AG04450 (cell line): ENCODE measurements around the gene MOK. TPM values are rescaled to one million over a fixed set of nuclear protein-coding genes. Genes with fewer than 3 reads are reported as not detected.

Experiments used
- CTCF ChIA-PET: fragments of 300-600, 350-600 bp; formaldehyde crosslinking; extraction: SDS; loops from one replicate; lab custom pipeline; 2022; ENCODE audit warnings: antibody characterized with exemption, inconsistent platforms; lab: Charles Lee
- POLR2A ChIA-PET: fragments of 350-600 bp; formaldehyde crosslinking; extraction: SDS; loops from one replicate; lab custom pipeline; 2021; ENCODE audit warnings: antibody characterized with exemption, inconsistent platforms; lab: Yijun Ruan, JAX
- DNase-seq: peaks from one replicate; pipeline ENCODE4 v3.0.0-alpha.2; 2011; ENCODE audit warnings: low read depth, low spot score
- H3K27ac ChIP-seq: one replicate; pipeline ENCODE4 v1.5.1; 2012; ENCODE audit warnings: low read depth, low read length, control low read depth
- H3K27me3 ChIP-seq: one replicate; pipeline ENCODE4 v1.6.0; 2012; ENCODE audit warnings: low read length; ENCODE audit not compliant: control insufficient read depth, insufficient read depth
- H3K4me3 ChIP-seq: 2 replicates; pipeline ENCODE4 v1.5.1; 2011; ENCODE audit warnings: mild to moderate bottlenecking, low read depth, low read length, control low read depth
- H3K9me3 ChIP-seq: 2 replicates; pipeline ENCODE4 v1.5.1; 2012; ENCODE audit warnings: low read length; ENCODE audit not compliant: control insufficient read depth, insufficient read depth
- polyA plus RNA-seq: library from polyadenylated mRNA; depleted of rRNA; stranded (reverse); fragments of >200 nt; gene quantifications from 2 replicates; pipeline ENCODE4 v1.2.3, GENCODE V29; 2011
- TF ChIP-seq, protein P1 (sequence below): IDR thresholded peaks from 2 replicates; pipeline ENCODE4 v1.5.1; 2011; ENCODE audit warnings: low read depth, low read length, control low read depth, inconsistent platforms

The MOK gene
- polyA plus RNA-seq, 1 experiment, result 12.6 TPM

DNA sequence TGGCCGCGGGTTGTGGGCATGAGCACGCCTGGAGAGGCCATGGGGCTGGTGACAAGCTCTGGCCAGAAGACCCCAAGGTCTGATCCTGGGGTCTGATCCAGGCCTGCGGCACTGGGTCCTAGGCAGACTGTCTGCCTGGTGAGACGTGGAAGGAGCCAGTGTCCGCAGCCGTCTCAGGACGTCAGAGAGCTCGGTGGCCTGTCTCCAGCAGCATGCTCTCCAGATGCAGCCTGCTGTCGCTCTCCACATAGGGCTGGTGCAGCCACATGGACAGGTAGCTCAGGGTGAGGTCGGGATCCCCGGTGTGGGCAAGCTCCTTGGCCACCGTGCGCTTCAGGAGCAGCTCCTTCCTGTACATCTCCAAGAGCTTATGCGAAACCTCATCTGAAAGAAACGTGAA, 43.4 kb upstream of the MOK start:
- Histone ChIP-seq H3K4me3 (no peak overlapping the region), H3K27me3 (no peaks in the 10 kb centered on the region), H3K27ac (no peak overlapping the region), H3K9me3 (no peaks in the 10 kb centered on the region)
- TF ChIP-seq, protein P1, sequence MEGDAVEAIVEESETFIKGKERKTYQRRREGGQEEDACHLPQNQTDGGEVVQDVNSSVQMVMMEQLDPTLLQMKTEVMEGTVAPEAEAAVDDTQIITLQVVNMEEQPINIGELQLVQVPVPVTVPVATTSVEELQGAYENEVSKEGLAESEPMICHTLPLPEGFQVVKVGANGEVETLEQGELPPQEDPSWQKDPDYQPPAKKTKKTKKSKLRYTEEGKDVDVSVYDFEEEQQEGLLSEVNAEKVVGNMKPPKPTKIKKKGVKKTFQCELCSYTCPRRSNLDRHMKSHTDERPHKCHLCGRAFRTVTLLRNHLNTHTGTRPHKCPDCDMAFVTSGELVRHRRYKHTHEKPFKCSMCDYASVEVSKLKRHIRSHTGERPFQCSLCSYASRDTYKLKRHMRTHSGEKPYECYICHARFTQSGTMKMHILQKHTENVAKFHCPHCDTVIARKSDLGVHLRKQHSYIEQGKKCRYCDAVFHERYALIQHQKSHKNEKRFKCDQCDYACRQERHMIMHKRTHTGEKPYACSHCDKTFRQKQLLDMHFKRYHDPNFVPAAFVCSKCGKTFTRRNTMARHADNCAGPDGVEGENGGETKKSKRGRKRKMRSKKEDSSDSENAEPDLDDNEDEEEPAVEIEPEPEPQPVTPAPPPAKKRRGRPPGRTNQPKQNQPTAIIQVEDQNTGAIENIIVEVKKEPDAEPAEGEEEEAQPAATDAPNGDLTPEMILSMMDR, result no peak
- ChIA-PET CTCF (no interaction called here), POLR2A (no interaction called here)
- DNase-seq, result no peak

DNA sequence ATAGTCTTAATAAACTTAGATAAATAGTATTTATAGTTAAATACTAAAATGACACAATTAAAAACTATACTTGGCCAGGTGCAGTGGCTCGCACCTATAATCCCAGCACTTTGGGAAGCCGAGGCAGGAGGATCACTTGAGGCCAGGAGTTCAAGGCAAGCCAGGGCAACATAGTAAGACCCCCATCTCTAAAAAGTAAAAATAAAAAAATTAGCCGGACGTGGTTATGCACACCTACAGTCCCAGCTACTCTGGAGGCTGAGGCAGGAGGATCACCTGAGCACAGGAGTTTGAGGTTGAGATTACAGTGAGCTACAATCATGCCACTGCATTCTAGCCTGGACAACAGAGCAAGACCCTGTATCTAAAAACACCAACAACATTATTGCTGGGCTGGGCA, 41.7 kb upstream of the MOK start:
- H3K9me3 ChIP-seq, result no peaks in the 10 kb centered on the region
- no peak overlapping the region for H3K27ac ChIP-seq
- no peak for DNase-seq
- POLR2A ChIA-PET, result no interaction called here
- TF ChIP-seq, protein P1, result no peak
- H3K27me3 ChIP-seq, result no peaks in the 10 kb centered on the region
- no peak overlapping the region for H3K4me3 ChIP-seq
- CTCF ChIA-PET, result no interaction called here

DNA sequence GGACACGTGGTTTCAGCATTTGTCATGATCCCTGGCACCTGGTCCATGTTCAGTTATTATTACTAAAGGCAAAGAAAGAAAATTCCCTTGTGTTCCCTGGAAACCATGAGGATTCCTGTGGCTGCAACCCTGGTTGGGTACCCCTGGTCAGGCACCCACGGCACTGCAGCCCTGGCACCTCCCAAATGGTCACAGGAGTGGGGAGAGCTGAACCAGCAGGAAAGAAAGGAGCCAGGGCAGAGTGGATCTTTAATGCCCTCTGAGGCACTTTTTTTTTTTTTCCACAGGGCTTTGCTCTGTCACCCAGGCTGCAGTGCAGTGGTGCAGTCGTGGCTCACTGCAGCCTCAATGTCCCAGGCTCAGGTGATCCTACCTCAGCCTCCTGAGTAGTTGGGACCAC, 40.3 kb upstream of the MOK start:
- Histone ChIP-seq H3K27ac (no peak overlapping the region), H3K27me3 (no peaks in the 10 kb centered on the region), H3K4me3 (no peak overlapping the region), H3K9me3 (no peaks in the 10 kb centered on the region)
- TF ChIP-seq, protein P1, result no peak
- ChIA-PET POLR2A (no interaction called here), CTCF (no interaction called here)
- DNase-seq, result no peak

DNA sequence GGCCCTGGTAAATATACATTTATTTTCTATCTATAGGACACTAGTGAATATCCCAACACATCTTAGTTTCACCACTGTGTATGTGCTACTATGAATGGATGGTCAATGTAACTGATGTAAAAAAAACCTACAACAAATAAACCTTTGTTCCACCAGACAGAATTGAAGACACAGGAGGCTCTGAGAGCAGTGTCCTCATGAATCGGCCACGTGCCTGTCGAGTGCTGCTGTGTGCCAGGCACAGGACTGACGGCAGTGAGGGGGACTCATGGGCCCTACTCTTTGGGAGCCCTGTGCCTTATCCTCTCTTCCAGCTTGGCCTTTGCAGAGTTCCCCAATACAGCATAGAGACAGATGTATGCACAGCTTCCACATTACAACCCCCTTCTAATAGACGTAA, 39.5 kb upstream of the MOK start:
- ChIA-PET POLR2A (no interaction called here), CTCF (interaction anchor here (1.2 kb wide), 1 partner anchor 8 kb away, joined by 3 read pairs; no protein-coding TSS in a partner anchor)
- TF ChIP-seq, protein P1, result no peak
- H3K27ac ChIP-seq, result no peak overlapping the region
- no peak for DNase-seq
- H3K4me3 ChIP-seq, result no peak overlapping the region
- no peaks in the 10 kb centered on the region for H3K27me3 ChIP-seq
- H3K9me3 ChIP-seq, result no peaks in the 10 kb centered on the region

DNA sequence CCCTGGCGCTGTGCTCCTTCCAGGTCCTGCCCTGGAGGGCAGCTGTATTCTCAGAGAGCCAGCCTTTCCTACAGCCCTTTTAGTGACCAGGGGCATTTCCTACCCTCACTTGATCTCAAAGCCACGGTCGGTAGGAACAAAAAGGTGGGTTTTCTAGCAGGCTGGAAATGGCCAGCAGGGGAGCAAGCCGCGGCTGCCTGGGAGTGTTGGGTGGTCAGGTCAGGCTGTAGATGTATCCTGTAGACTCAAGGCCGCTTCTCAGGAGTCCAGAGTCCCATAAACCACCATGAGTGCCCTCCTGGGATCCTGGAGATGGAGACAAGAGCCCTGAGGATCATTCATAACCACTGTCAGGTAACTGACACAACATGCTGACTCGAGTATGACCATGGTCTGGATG, 39.1 kb upstream of the MOK start:
- DNase-seq, result no peak
- TF ChIP-seq, protein P1, result no peak
- Histone ChIP-seq H3K4me3 (no peak overlapping the region), H3K9me3 (no peaks in the 10 kb centered on the region), H3K27ac (no peak overlapping the region), H3K27me3 (no peaks in the 10 kb centered on the region)
- POLR2A ChIA-PET, result no interaction called here
- CTCF ChIA-PET, result interaction anchor here (1.2 kb wide), 1 partner anchor 8 kb away, joined by 3 read pairs; no protein-coding TSS in a partner anchor
